ENCODE results near the gene ANKZF1. TPM values are rescaled to one million over a fixed set of nuclear protein-coding genes. Genes with fewer than 3 reads are reported as not detected.

The ANKZF1 gene
- total RNA-seq, 1 donor from 2014 or later = 46.3 TPM

DNA sequence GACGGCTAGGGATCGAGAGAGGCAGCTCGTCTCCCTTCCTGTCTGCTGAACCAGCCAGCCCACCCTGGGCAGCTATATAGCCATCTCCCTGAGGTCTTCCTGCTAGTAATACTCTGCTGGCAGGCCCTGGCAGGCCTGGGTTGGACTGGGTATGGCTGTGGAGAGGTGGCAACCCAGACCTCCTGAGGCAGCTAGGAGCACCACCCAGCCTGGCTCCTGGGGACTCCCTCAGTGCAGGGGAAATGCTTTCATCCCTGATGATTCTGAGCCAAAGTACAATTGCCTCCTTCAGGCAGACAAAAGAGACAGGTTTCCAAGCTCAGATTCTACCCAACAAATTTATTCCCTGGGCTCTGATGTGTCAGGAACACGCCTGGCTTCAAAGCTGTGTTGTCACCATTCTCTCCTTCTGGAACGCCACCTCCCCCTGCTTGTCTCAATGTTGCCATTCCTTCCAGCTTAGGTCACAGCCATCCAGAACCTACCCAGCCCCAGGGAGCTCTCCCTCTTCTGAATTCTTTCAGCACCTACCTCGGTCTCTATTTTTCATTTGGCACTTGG, 44.8 kb downstream of the ANKZF1 start:
- Histone ChIP-seq H3K27me3 (ENCODE audit: control insufficient read depth, insufficient read depth, low read length) (no peaks in the 10 kb centered on the region), H3K36me3 (ENCODE audit: control insufficient read depth, insufficient read depth, low read length) (no peaks in the 10 kb centered on the region), H3K4me3 (ENCODE audit: low read depth, low read length) (peak overlapping the region; percentile 4)
- DNase-seq (ENCODE audit: low read depth) (peak; percentile 95), FAIRE-seq (peak; percentile 95)
- TF ChIP-seq, protein P1, sequence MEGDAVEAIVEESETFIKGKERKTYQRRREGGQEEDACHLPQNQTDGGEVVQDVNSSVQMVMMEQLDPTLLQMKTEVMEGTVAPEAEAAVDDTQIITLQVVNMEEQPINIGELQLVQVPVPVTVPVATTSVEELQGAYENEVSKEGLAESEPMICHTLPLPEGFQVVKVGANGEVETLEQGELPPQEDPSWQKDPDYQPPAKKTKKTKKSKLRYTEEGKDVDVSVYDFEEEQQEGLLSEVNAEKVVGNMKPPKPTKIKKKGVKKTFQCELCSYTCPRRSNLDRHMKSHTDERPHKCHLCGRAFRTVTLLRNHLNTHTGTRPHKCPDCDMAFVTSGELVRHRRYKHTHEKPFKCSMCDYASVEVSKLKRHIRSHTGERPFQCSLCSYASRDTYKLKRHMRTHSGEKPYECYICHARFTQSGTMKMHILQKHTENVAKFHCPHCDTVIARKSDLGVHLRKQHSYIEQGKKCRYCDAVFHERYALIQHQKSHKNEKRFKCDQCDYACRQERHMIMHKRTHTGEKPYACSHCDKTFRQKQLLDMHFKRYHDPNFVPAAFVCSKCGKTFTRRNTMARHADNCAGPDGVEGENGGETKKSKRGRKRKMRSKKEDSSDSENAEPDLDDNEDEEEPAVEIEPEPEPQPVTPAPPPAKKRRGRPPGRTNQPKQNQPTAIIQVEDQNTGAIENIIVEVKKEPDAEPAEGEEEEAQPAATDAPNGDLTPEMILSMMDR (IDR thresholded peaks at IDR 0.05; ENCODE audit: insufficient read depth, low read length, severe bottlenecking) = no peak

DNA sequence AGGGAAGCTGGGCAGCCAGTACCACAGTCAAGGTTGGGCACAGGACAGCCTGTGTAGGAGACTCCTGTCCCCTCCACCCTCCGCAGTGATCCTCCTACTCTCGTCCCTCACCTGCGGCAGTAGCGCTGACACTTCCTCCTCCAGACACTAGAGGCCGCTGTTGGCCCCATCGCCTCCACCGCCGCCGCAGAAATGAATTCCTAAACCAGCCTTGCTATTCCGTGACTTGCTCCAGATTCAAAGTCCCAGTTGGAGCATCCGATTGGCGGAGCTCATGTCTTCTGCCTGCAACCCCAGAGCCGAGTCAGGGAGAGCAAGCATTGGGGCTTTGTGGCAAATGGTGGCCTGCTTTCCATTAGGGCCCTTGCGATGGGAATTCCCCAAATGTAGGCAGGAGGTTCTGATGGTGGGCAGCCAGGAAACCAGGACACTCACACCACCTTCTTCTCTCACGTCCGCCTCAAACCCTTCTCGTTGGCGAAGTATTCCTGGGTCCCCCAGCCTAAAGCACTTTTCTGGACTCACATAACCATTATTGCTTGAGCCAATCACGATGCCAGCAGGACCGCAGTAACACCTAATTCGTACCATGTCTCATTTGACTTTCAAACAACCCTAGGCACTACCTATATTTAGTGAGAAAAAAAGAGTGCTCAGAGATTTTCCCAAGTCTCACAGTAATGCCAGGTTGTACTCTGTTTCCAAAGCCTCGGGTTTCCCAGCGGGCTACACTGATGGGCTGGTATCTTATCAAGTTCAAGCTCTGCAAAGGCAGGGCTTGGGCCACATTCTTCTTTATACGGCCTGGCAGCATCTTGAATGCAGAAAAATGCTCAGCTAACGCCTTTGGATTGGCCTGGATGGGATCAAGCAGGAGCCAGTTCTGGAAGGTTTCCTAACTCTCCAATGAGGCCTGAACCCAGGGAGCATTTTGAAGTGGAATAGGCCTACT, 48.4 kb downstream of the ANKZF1 start:
- TF ChIP-seq, protein P1 (IDR thresholded peaks at IDR 0.05; ENCODE audit: insufficient read depth, low read length, severe bottlenecking) = peak; percentile 95
- FAIRE-seq (no peak), DNase-seq (ENCODE audit: low read depth) (peak; percentile 70)
- Histone ChIP-seq H3K4me3 (ENCODE audit: low read depth, low read length) (no peak overlapping the region), H3K36me3 (ENCODE audit: control insufficient read depth, insufficient read depth, low read length) (peaks cover 15% of the 10 kb centered on the region), H3K27me3 (ENCODE audit: control insufficient read depth, insufficient read depth, low read length) (no peaks in the 10 kb centered on the region)

DNA sequence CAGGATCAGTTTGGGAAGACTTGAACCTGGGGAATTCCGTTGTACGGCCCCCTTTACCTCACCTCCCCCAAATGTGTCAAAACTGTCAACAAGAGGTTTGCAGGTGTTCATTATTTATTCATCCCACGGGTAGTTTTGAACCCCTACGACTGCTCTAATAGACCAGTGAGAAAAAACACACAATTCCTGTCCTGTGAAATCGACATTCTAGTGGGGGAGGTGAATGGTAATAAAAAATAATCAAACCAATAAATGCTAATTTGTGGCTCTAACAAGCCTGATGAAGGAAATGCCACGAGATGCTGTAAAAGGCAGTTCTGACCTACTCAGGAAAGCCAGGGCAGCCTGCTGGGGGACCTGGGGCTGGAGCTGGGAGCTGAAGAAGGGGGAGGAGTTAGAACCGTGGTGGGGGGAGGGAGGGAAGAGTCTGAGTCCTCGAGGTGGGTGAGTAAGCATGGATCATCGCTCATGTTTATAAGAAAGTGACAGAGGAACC, 49.1 kb downstream of the ANKZF1 start:
- H3K36me3 ChIP-seq (ENCODE audit: control insufficient read depth, insufficient read depth, low read length) = peaks cover 15% of the 10 kb centered on the region
- TF ChIP-seq, protein P1 (IDR thresholded peaks at IDR 0.05; ENCODE audit: insufficient read depth, low read length, severe bottlenecking) = no peak
- FAIRE-seq (no peak), DNase-seq (ENCODE audit: low read depth) (no peak)
- H3K4me3 ChIP-seq (ENCODE audit: low read depth, low read length) = peak overlapping the region; percentile 9
- H3K27me3 ChIP-seq (ENCODE audit: control insufficient read depth, insufficient read depth, low read length) = no peaks in the 10 kb centered on the region

GRCh38 chr2:219279151-219279915, 49.7 kb downstream of the ANKZF1 start, which contains the start of gene DNAJB2:
DNAJB2 (plus strand) TSS chr2:219279366; CDS start chr2:219279834, 468 bp downstream.
- H3K4me3 ChIP-seq (ENCODE audit: low read depth, low read length) = peak within 1 kb of the TSS; percentile 49
- H3K36me3 ChIP-seq (ENCODE audit: control insufficient read depth, insufficient read depth, low read length) = peaks cover 19% of the 10 kb centered on the region
- H3K27me3 ChIP-seq (ENCODE audit: control insufficient read depth, insufficient read depth, low read length) = no peaks in the 10 kb centered on the region
- FAIRE-seq = no peak
- DNase-seq (ENCODE audit: low read depth) = peak; percentile 97
- TF ChIP-seq, protein P1 (IDR thresholded peaks at IDR 0.05; ENCODE audit: insufficient read depth, low read length, severe bottlenecking) = peak; percentile 20

GRCh38 chr2:219279916-219280516, 50.4 kb downstream of the ANKZF1 start:
- TF ChIP-seq, protein P1 (IDR thresholded peaks at IDR 0.05; ENCODE audit: insufficient read depth, low read length, severe bottlenecking) = no peak
- DNase-seq (ENCODE audit: low read depth) (no peak), FAIRE-seq (no peak)
- Histone ChIP-seq H3K4me3 (ENCODE audit: low read depth, low read length) (peak overlapping the region; percentile 49), H3K27me3 (ENCODE audit: control insufficient read depth, insufficient read depth, low read length) (no peaks in the 10 kb centered on the region), H3K36me3 (ENCODE audit: control insufficient read depth, insufficient read depth, low read length) (peaks cover 26% of the 10 kb centered on the region)
